Osteocyte (in vitro differentiated cells): Measurements from ENCODE around the gene TACC2. TPM values are rescaled to one million over a fixed set of nuclear protein-coding genes. Genes with fewer than 3 reads are reported as not detected.

ENCODE experiments used
- DNase-seq: peaks from one replicate; pipeline ENCODE4 v3.0.0; 2021; ENCODE audit warnings: mixed read lengths; ENCODE audit not compliant: unreplicated experiment; ENCODE audit errors: extremely low spot score
- H3K27ac Mint-ChIP-seq: one replicate; pipeline ENCODE4 v1.8.0; 2021; ENCODE audit warnings: mild to moderate bottlenecking, mixed read lengths; ENCODE audit not compliant: unreplicated experiment
- H3K27me3 Mint-ChIP-seq: one replicate; pipeline ENCODE4 v1.8.0; 2021; ENCODE audit warnings: mixed read lengths; ENCODE audit not compliant: unreplicated experiment
- H3K36me3 Mint-ChIP-seq: one replicate; pipeline ENCODE4 v1.8.0; 2021; ENCODE audit warnings: mixed read lengths; ENCODE audit not compliant: unreplicated experiment
- H3K4me1 Mint-ChIP-seq: one replicate; pipeline ENCODE4 v1.8.0; 2021; ENCODE audit warnings: mixed read lengths; ENCODE audit not compliant: unreplicated experiment
- H3K4me3 Mint-ChIP-seq: one replicate; pipeline ENCODE4 v1.8.0; 2021; ENCODE audit warnings: mild to moderate bottlenecking, moderate library complexity, mixed read lengths; ENCODE audit not compliant: unreplicated experiment
- H3K9me3 Mint-ChIP-seq: one replicate; pipeline ENCODE4 v1.8.0; 2021; ENCODE audit warnings: mixed read lengths; ENCODE audit not compliant: unreplicated experiment
- total RNA-seq: library from RNA; stranded (reverse); gene quantifications from 2 replicates; pipeline ENCODE4 v1.2.1, GENCODE V29; 2021
- TF ChIP-seq, protein P1 (sequence below): fragments of 200-600 bp; sonication (generic); IDR thresholded peaks from 2 replicates; pipeline ENCODE4 v1.5.0; 2021; ENCODE audit warnings: antibody characterized with exemption, mild to moderate bottlenecking, moderate library complexity

The TACC2 gene
- total RNA-seq, 1 donor from 2014 or later: 64.2 TPM

DNA sequence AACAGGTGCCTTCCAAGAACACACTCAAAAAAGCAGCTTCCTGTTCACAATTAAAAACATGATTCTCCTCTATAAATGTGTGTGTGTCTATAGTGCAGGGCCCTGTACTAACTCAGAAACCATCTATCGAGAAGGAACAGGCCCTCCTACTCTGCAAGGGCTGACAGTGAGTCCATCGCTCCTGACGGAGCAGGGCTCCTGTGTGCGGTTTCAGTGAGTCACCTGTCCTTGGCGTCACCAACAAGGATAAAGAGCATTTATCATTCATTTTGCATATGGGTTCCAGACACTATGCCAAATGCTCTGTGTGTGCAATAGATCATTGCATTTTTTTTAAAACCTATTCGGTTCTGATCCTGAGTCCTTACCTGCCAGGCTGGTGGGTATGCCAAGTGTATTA is 63.7 kb downstream of the TACC2 start:
- Mint-ChIP-seq H3K36me3 (no peaks in the 10 kb centered on the region), H3K4me3 (no peak overlapping the region), H3K4me1 (peaks cover 16% of the 10 kb centered on the region), H3K27me3 (no peaks in the 10 kb centered on the region), H3K27ac (no peak overlapping the region), H3K9me3 (no peaks in the 10 kb centered on the region)
- TF ChIP-seq, protein P1, sequence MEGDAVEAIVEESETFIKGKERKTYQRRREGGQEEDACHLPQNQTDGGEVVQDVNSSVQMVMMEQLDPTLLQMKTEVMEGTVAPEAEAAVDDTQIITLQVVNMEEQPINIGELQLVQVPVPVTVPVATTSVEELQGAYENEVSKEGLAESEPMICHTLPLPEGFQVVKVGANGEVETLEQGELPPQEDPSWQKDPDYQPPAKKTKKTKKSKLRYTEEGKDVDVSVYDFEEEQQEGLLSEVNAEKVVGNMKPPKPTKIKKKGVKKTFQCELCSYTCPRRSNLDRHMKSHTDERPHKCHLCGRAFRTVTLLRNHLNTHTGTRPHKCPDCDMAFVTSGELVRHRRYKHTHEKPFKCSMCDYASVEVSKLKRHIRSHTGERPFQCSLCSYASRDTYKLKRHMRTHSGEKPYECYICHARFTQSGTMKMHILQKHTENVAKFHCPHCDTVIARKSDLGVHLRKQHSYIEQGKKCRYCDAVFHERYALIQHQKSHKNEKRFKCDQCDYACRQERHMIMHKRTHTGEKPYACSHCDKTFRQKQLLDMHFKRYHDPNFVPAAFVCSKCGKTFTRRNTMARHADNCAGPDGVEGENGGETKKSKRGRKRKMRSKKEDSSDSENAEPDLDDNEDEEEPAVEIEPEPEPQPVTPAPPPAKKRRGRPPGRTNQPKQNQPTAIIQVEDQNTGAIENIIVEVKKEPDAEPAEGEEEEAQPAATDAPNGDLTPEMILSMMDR: no peak
- DNase-seq: no peak

- no peaks in the 10 kb centered on the region for H3K27me3 Mint-ChIP-seq
- no peaks in the 10 kb centered on the region for H3K36me3 Mint-ChIP-seq
- DNase-seq: no peak
- no peak overlapping the region for H3K4me3 Mint-ChIP-seq
- peaks cover 16% of the 10 kb centered on the region for H3K4me1 Mint-ChIP-seq
- no peak overlapping the region for H3K27ac Mint-ChIP-seq
- no peaks in the 10 kb centered on the region for H3K9me3 Mint-ChIP-seq
- TF ChIP-seq, protein P1: no peak
Measured at GRCh38 chr10:122053314-122053713, 64.4 kb downstream of the TACC2 start.

DNA sequence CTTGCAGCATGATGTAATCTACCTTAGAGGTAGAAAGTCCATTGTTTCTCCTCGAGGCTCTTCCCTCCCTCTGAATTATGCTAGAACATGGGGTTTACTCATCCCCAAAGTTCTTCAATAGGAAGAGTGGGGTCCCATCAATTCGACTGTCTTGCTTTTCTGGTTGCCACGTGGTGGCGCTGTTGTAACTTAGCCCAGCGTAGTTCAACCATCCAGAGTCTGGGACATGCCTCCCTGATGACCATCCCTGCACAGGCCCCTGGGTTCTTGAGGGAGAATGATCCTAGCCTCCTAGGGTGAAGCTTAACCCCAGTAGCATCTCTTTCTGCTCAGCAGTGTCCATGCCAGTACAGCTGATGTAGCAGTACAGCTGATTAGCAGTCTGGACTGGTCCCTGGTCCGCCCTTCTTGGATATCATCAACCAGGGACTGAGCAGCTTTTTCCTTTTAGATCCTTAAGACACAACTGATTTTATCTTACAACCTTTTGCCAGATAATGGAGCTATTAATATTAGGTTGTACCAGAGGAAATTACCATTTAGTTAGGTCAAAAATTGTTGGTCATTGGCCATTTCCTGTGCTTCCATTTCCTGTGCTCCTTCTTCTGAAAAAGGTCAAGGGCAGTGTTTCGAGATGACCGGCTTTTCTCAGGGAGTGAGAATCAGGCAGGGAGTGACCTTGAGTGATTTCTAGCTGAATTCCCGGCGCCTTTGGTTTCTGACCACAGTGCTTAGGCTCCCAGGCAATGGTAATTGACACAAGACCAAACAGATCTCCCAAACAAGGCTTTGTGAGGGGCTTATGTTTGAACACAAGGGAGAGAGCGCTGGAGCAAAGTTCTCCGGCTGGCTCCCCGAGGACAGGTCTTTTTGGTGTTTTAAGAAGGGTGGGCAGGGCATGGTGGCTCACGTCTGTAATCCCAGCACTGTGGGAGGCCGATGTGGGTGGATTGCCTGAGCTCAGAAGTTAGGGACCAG is 65.4 kb downstream of the TACC2 start:
- Mint-ChIP-seq H3K4me3 (no peak overlapping the region), H3K4me1 (peaks cover 16% of the 10 kb centered on the region), H3K9me3 (no peaks in the 10 kb centered on the region), H3K36me3 (no peaks in the 10 kb centered on the region), H3K27me3 (no peaks in the 10 kb centered on the region), H3K27ac (no peak overlapping the region)
- no peak for DNase-seq
- TF ChIP-seq, protein P1: peak; percentile 49

DNA sequence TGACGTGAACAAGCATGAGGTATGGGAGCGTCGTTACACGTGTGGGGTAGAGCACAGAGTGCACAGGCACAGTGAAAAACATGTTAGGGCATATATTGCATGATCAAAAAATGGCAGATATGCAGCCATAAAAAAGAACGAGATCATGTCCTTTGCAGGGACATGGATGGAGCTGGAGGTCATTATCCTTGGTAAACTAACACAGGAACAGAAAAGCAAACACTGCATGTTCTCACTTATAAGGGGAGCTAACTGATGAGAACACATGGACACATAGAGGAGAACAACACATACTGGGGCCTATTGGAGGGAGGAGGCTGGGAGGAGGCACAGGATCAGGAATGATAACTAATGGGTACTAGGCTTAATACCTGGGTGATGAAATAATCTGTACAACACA is 66.3 kb downstream of the TACC2 start:
- Mint-ChIP-seq H3K9me3 (no peaks in the 10 kb centered on the region), H3K27ac (no peak overlapping the region), H3K4me1 (peaks cover 16% of the 10 kb centered on the region), H3K36me3 (no peaks in the 10 kb centered on the region), H3K27me3 (no peaks in the 10 kb centered on the region), H3K4me3 (no peak overlapping the region)
- DNase-seq: no peak
- TF ChIP-seq, protein P1: no peak

DNA sequence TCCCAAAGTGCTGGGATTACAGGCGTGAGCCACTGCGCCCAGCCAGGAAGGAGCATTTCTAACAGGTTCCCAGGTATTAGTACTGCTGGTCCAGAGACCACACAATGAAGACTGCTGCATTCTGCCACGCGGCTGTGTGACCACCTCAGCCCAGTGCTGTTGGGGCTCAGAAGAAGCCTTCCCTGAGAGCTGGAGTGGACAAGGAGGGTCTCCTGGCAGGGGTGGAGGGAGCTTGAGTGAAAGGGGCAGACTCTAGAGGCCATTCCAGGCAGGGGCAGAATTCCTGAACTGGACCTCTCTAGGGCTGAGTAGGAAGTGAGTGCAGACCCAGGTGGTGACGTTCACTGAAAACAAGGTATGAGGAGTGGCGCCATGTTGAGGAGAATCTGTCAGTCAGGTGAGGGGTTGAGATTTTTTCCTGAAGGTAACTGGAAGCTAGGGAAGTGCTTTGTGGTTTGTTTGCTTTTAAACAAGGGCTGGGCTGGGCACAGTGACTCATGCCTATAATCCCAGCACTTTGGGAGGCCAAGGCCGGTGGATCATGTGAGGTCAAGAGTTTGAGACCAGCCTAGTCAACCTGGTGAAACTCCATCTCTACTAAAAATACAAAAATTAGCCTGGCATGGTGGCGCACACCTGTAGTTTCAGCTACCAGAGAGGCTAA is 67.6 kb downstream of the TACC2 start:
- TF ChIP-seq, protein P1: no peak
- Mint-ChIP-seq H3K27ac (no peak overlapping the region), H3K27me3 (no peaks in the 10 kb centered on the region), H3K4me3 (no peak overlapping the region), H3K9me3 (no peaks in the 10 kb centered on the region), H3K36me3 (no peaks in the 10 kb centered on the region), H3K4me1 (peaks cover 14% of the 10 kb centered on the region)
- no peak for DNase-seq
